Gastroesophageal sphincter (tissue), 3 donors: ENCODE results near the gene NTN5.

ENCODE experiments used
- CTCF ChIP-seq, 4 experiments: fragments of 200-600 bp in 2 of 4; fragments of 450-650 bp in 2 of 4; sonication (generic) in 1 of 4; IDR thresholded peaks; one replicate each; pipeline ENCODE4 v1.5.1; 2017 to 2019; ENCODE audit warnings: antibody characterized with exemption in 4 of 4, mild to moderate bottlenecking in 2 of 4, moderate library complexity in 2 of 4
- EP300 ChIP-seq: sonication (generic); formaldehyde crosslinking; IDR thresholded peaks from one replicate; pipeline ENCODE4 v1.6.1; 2017; ENCODE audit warnings: antibody characterized with exemption, mild to moderate bottlenecking

- TF ChIP-seq CTCF (IDR thresholded peaks at IDR 0.05) (no peak), EP300 (no peak)
Measured at GRCh38 chr19:48720251-48720612, 47.4 kb upstream of the NTN5 start.
